Activated T-cell treated with anti-CD3 and anti-CD28 coated beads for 1 hour (primary cell): ENCODE measurements around the gene LIN7C.

Source experiments
- DNase-seq: peaks from one replicate; pipeline ENCODE4 v3.0.0-alpha.2; 2020; ENCODE audit warnings: low read depth

LIN7C gene

DNA sequence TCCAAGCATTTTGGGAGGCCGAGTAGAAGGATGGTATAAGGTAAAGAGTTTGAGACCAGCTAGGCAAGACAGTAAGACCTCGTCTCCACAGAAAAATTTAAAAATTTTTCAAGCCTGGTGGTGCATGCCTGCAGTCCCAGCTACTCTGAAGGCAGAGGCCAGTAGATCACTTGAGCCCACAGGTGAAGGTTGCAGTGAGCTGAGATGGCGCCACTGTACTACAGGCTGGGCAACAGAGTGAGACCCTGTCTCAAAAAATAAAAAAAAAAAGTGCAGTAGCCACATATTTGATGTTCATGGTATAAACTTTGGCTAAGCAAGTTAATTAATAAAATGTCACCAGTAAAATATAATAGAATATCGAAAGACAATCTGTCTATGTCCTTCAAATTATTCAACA is 60.9 kb downstream of the LIN7C start:
- DNase-seq = no peak

DNA sequence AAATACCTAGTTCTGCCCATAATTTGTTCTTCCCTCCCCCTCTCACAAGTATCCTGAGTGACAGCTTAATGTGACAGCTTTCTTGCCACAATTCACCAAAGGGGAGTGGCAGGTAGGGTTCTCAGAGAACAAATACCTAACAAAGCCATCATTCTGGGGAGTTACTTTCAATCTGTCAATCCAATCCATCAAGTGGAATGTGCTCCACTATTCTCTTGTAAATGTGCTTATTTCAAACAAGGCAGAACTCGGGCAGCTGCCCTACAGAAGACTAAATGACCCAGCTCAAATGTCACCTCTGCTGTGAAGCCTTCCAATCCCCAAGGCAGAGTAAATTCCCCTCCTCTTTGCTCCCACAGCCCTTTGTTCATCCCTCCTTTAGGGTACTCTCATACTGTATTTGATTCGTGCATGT is 61.8 kb downstream of the LIN7C start:
- no peak for DNase-seq
